Transverse colon (tissue), 4 donors: ENCODE measurements around the gene HCLS1. TPM values are rescaled to one million over a fixed set of nuclear protein-coding genes. Genes with fewer than 3 reads are reported as not detected.

Experiments
- DNase-seq: peaks from one replicate; pipeline ENCODE4 v3.0.0-alpha.2; 2019
- H3K27ac ChIP-seq, 4 donors: fragments of 200-600 bp; sonication (generic); 2 replicates each; pipeline ENCODE4 v1.5.1; 2016 to 2018; ENCODE audit warnings: inconsistent platforms in 4 of 4
- H3K27me3 ChIP-seq: fragments of 200-600 bp; sonication (generic); 2 replicates; pipeline ENCODE4 v1.5.1; 2017; ENCODE audit warnings: inconsistent platforms
- H3K36me3 ChIP-seq, 4 donors: fragments of 200-600 bp; sonication (generic); 2 replicates each; pipeline ENCODE4 v1.5.1; 2017 to 2019; ENCODE audit warnings: inconsistent platforms in 4 of 4
- H3K4me1 ChIP-seq, 4 donors: fragments of 200-600 bp; sonication (generic); 2 replicates each; pipeline ENCODE4 v1.5.1; 2017 to 2020; ENCODE audit warnings: inconsistent platforms in 4 of 4
- H3K4me3 ChIP-seq, 4 donors: fragments of 200-600 bp; sonication (generic); 1 replicate in 1 of 4; 2 replicates in 3 of 4; pipeline versions ENCODE4 v1.5.1 to v1.6.1; 2017 to 2019; ENCODE audit warnings: inconsistent platforms in 4 of 4
- H3K9me3 ChIP-seq, 2 donors: fragments of 200-600 bp; sonication (generic); 2 replicates each; pipeline ENCODE4 v1.5.1; 2017 to 2019; ENCODE audit warnings: inconsistent platforms in 2 of 2
- EP300 ChIP-seq: sonication (generic); formaldehyde crosslinking; IDR thresholded peaks from one replicate; pipeline ENCODE4 v1.6.1; 2017; ENCODE audit warnings: antibody characterized with exemption, low read depth
- POLR2A ChIP-seq: fragments of 450-650 bp; IDR thresholded peaks from one replicate; pipeline ENCODE4 v1.6.1; 2016; ENCODE audit warnings: antibody characterized with exemption, mild to moderate bottlenecking, moderate library complexity
- POLR2AphosphoS5 ChIP-seq, 3 donors: sonication (generic); formaldehyde crosslinking; IDR thresholded peaks; one replicate each; pipeline ENCODE4 v1.6.1; 2016; ENCODE audit warnings: antibody characterized with exemption in 3 of 3
- WGBS, 2 donors: methylation state at CpG; one replicate each; pipeline ENCODE4 v1.1.5; 2018; ENCODE audit warnings: low coverage in 1 of 2; 5-methylcytosine and 5-hydroxymethylcytosine counted together
- in situ Hi-C, 4 donors: fragments of 200-750 bp; cut with MboI; loops; one replicate each; pipeline versions ENCODE4 v1.15.0 to v1.15.1; 2017; ENCODE audit warnings: low sequenced_read_pairs in 3 of 4, low pct_ligation_motif_present in 1 of 4, low pct_unique_long_range_greater_than_20kb in 1 of 4
- intact Hi-C: fragments of 100-400 bp; cut with DNase I; formaldehyde crosslinking; loops from one replicate; pipeline ENCODE4 v1.15.1; 2023; ENCODE audit warnings: low total_unique reads
- total RNA-seq, 4 donors: library from RNA; depleted of rRNA; stranded (reverse); fragments of >200 nt; gene quantifications; one replicate each; pipeline ENCODE4 v1.1.0, GENCODE V29; 2016
- TF ChIP-seq, protein P1 (sequence below), 5 experiments: fragments of 200-600 bp in 3 of 5; fragments of 450-650 bp in 2 of 5; sonication (generic) in 3 of 5; IDR thresholded peaks; 1 replicate in 2 of 5; 2 replicates in 3 of 5; pipeline ENCODE4 v1.5.1; 2016 to 2017; ENCODE audit warnings: antibody characterized with exemption in 5 of 5, inconsistent platforms in 3 of 5, mild to moderate bottlenecking in 2 of 5, moderate library complexity in 1 of 5

HCLS1 gene
- total RNA-seq, 4 donors from 2014 or later: 5.0 to 50.3 (median 30.8) TPM

DNA sequence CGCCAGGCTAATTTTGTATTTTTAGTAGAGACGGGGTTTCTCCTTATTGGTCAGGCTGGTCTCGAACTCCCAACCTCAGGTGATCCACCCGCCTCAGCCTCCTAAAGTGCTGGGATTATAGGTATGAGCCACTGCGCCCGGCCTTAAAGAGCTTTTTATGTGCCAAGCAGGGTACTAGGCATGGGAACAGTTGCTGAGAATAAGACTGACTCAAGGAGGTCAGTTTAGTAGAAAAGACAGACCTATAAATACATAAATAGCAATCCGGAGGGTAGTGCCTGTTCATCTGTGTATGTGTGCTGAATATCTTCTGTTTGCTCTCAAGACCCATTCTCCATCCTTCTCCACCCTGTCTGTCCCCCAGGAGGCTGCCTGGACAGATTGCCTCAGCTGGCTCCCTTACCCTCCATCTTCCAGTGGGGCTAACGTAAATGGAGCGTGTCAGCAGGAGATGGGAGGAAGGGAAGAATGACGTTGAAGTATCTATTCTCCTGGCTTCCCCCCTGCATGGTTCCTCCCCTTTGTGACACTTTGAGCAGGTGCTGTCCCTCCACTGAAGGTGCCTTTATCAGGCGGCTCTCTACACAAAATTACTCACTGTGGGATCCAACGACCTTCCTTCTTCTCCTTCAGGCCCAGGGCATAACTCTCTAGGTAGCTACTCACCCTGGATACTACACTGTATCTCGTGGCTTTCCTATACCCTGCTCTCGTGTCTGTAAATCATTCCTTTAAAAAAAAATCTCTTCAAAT is 36.4 kb downstream of the HCLS1 start:
- H3K9me3 ChIP-seq: no peaks in the 10 kb centered on the region
- in situ Hi-C loops: no loop called here
- no peak for TF ChIP-seq POLR2A
- TF ChIP-seq, protein P1, sequence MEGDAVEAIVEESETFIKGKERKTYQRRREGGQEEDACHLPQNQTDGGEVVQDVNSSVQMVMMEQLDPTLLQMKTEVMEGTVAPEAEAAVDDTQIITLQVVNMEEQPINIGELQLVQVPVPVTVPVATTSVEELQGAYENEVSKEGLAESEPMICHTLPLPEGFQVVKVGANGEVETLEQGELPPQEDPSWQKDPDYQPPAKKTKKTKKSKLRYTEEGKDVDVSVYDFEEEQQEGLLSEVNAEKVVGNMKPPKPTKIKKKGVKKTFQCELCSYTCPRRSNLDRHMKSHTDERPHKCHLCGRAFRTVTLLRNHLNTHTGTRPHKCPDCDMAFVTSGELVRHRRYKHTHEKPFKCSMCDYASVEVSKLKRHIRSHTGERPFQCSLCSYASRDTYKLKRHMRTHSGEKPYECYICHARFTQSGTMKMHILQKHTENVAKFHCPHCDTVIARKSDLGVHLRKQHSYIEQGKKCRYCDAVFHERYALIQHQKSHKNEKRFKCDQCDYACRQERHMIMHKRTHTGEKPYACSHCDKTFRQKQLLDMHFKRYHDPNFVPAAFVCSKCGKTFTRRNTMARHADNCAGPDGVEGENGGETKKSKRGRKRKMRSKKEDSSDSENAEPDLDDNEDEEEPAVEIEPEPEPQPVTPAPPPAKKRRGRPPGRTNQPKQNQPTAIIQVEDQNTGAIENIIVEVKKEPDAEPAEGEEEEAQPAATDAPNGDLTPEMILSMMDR (IDR thresholded peaks at IDR 0.05): no peak
- TF ChIP-seq EP300: no peak
- TF ChIP-seq POLR2AphosphoS5 (IDR thresholded peaks at IDR 0.05): no peak
- 33 to 69% methylated on average over 3 to 14 of the region's 14 CpGs for WGBS, 2 donors
- H3K36me3 ChIP-seq: no peaks in the 10 kb centered on the region
- no peak overlapping the region for H3K4me3 ChIP-seq
- no peaks in the 10 kb centered on the region for H3K4me1 ChIP-seq
- DNase-seq: no peak
- H3K27ac ChIP-seq: no peak overlapping the region
- intact Hi-C loops: no loop called here
- H3K27me3 ChIP-seq: no peaks in the 10 kb centered on the region

DNA sequence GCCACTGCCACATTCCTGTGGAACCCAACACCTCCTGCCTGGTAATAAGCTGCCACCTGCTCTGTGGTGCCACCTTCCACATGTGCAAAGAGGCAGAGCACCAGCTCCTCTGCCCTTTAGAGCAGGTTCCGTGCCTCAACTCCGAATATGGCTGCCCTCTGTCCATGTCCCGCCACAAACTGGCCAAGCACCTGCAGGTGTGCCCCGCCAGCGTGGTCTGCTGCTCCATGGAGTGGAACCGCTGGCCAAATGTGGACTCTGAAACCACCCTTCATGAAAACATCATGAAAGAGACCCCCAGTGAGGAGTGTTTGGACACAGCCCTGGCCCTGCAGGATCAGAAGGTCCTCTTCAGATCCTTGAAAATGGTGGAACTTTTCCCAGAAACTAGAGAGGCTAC is 39.2 kb downstream of the HCLS1 start:
- Histone ChIP-seq H3K4me1 (no peaks in the 10 kb centered on the region), H3K36me3 (no peaks in the 10 kb centered on the region), H3K27me3 (no peaks in the 10 kb centered on the region), H3K27ac (no peak overlapping the region), H3K9me3 (no peaks in the 10 kb centered on the region), H3K4me3 (no peak overlapping the region)
- no peak for DNase-seq
- no peak for TF ChIP-seq POLR2AphosphoS5 (IDR thresholded peaks at IDR 0.05)
- TF ChIP-seq, protein P1 (IDR thresholded peaks at IDR 0.05): no peak
- no peak for TF ChIP-seq EP300
- no peak for TF ChIP-seq POLR2A
- WGBS, 2 donors: 91% methylated on average over 6 of the region's 6 CpGs; no CpG with 5 or more reads in 1 of the 2 donors
- in situ Hi-C loops (no loop called here), intact Hi-C loops (no loop called here)

DNA sequence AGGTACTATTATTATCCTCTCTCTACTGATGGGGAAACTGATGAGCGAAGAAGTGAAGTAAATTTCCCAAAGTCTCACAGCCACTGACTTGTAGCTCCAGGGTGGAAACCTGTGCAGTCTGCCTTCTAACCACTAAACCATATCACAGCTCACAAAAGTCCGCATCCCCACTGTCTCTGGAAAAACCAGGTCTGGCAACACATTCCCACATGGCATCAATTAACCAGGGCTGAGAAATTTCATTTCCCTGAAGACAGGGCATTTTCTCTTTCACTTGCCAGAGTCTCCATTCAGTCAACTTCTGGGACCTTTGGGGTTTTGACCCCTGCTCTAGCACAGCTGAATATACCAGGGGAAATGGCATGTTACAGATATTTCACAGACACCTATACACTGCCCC is 41.0 kb downstream of the HCLS1 start:
- no peaks in the 10 kb centered on the region for H3K9me3 ChIP-seq
- in situ Hi-C loops: no loop called here
- DNase-seq: no peak
- TF ChIP-seq EP300: no peak
- no peak for TF ChIP-seq POLR2AphosphoS5 (IDR thresholded peaks at IDR 0.05)
- TF ChIP-seq, protein P1 (IDR thresholded peaks at IDR 0.05): no peak
- no peak for TF ChIP-seq POLR2A
- 90% methylated on average over 2 of the region's 2 CpGs; no CpG with 5 or more reads in 1 of the 2 donors for WGBS, 2 donors
- H3K27ac ChIP-seq: no peak overlapping the region
- H3K36me3 ChIP-seq: no peaks in the 10 kb centered on the region
- no peak overlapping the region for H3K4me3 ChIP-seq
- no peaks in the 10 kb centered on the region for H3K4me1 ChIP-seq
- intact Hi-C loops: no loop called here
- H3K27me3 ChIP-seq: no peaks in the 10 kb centered on the region

DNA sequence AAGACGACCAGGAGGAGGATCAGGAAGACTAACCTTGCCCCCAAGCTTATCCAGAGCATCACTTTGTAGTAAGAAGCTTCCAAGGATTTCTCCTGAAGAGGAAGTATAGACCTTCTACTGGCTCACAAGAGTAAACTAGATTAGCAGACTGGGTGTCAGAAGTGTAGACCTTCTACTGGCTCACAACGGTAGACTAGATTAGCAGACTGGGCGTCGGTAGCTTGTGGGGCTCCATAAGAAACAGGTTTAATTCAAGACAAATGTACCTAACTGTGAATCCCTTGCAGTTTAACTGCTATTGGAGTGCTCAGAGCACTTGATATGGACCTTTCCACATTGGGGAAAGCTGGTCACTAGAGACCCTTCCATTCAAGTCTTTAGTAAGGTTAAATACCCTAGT is 54.6 kb downstream of the HCLS1 start:
- in situ Hi-C loops: no loop called here
- H3K27me3 ChIP-seq: no peaks in the 10 kb centered on the region
- WGBS, 2 donors: 84 to 93% methylated on average over 4 of the region's 4 CpGs

More for the DNA sequence above, 54.6 kb downstream of the HCLS1 start:
- Histone ChIP-seq H3K4me3 (no peak overlapping the region), H3K9me3 (no peaks in the 10 kb centered on the region), H3K4me1 (no peaks in the 10 kb centered on the region), H3K36me3 (no peaks in the 10 kb centered on the region), H3K27ac (no peak overlapping the region)
- DNase-seq: no peak
- intact Hi-C loops: no loop called here
- TF ChIP-seq POLR2A (no peak), EP300 (no peak), POLR2AphosphoS5 (IDR thresholded peaks at IDR 0.05) (no peak)
- TF ChIP-seq, protein P1 (IDR thresholded peaks at IDR 0.05): no peak
